ENCODE results near the gene IDH3G.
"Not testable (repeated sequence)": the region's sequence is repeated elsewhere in the genome, so short reads cannot be mapped to it uniquely, and the experiment has no call there.

The IDH3G gene

GRCh38 chrX:153744210-153745066, 49.7 kb downstream of the IDH3G start:
- H3K27ac ChIP-seq, result no peak overlapping the region
- TF ChIP-seq CTCF (conservative IDR thresholded peaks at IDR 0.05; ENCODE audit: low read depth, low read length), result no peak
- no peak overlapping the region for H3K4me2 ChIP-seq
- no peak overlapping the region for H3K9ac ChIP-seq
- H4K20me1 ChIP-seq (ENCODE audit: insufficient read depth), result no peaks in the 10 kb centered on the region
- no peak overlapping the region for H3K4me3 ChIP-seq (IDR thresholded peaks at IDR 0.05; ENCODE audit: insufficient read depth, low read depth, low read length)
- no peaks in the 10 kb centered on the region for H3K4me1 ChIP-seq (ENCODE audit: low read depth, poor library complexity, severe bottlenecking)
- H3K36me3 ChIP-seq (ENCODE audit: insufficient read depth), result no peaks in the 10 kb centered on the region
- no peaks in the 10 kb centered on the region for H3K79me2 ChIP-seq (ENCODE audit: insufficient read depth, low read depth)
- no peaks in the 10 kb centered on the region for H3K27me3 ChIP-seq (ENCODE audit: insufficient read depth, low read depth)
- no peak overlapping the region for H2AFZ ChIP-seq (ENCODE audit: low read depth)

- not testable (repeated sequence) for H3K9ac ChIP-seq; H4K20me1 ChIP-seq (ENCODE audit: insufficient read depth); H2AFZ ChIP-seq (ENCODE audit: low read depth); H3K27ac ChIP-seq; H3K79me2 ChIP-seq (ENCODE audit: insufficient read depth, low read depth); H3K4me3 ChIP-seq (IDR thresholded peaks at IDR 0.05; ENCODE audit: insufficient read depth, low read depth, low read length); H3K4me1 ChIP-seq (ENCODE audit: low read depth, poor library complexity, severe bottlenecking); H3K27me3 ChIP-seq (ENCODE audit: insufficient read depth, low read depth); H3K4me2 ChIP-seq; H3K36me3 ChIP-seq (ENCODE audit: insufficient read depth)
Measured at GRCh38 chrX:153743468-153744209, 50.5 kb downstream of the IDH3G start.

- H2AFZ ChIP-seq (ENCODE audit: low read depth); H3K4me3 ChIP-seq (IDR thresholded peaks at IDR 0.05; ENCODE audit: insufficient read depth, low read depth, low read length); H3K4me2 ChIP-seq; H3K9ac ChIP-seq; H3K4me1 ChIP-seq (ENCODE audit: low read depth, poor library complexity, severe bottlenecking); H3K79me2 ChIP-seq (ENCODE audit: insufficient read depth, low read depth); H4K20me1 ChIP-seq (ENCODE audit: insufficient read depth); H3K36me3 ChIP-seq (ENCODE audit: insufficient read depth); H3K27me3 ChIP-seq (ENCODE audit: insufficient read depth, low read depth); H3K27ac ChIP-seq: not testable (repeated sequence)
Measured at GRCh38 chrX:153742796-153743467, 51.2 kb downstream of the IDH3G start.

GRCh38 chrX:153742111-153742510, 52.1 kb downstream of the IDH3G start:
- not testable (repeated sequence) for H3K27me3 ChIP-seq (ENCODE audit: insufficient read depth, low read depth)

GRCh38 chrX:153741446-153741845, 52.7 kb downstream of the IDH3G start:
- Histone ChIP-seq H3K4me2 (no peak overlapping the region), H3K4me1 (ENCODE audit: low read depth, poor library complexity, severe bottlenecking) (no peaks in the 10 kb centered on the region), H3K79me2 (ENCODE audit: insufficient read depth, low read depth) (no peaks in the 10 kb centered on the region), H2AFZ (ENCODE audit: low read depth) (no peak overlapping the region), H4K20me1 (ENCODE audit: insufficient read depth) (no peaks in the 10 kb centered on the region), H3K27me3 (ENCODE audit: insufficient read depth, low read depth) (no peaks in the 10 kb centered on the region), H3K27ac (no peak overlapping the region), H3K4me3 (IDR thresholded peaks at IDR 0.05; ENCODE audit: insufficient read depth, low read depth, low read length) (no peak overlapping the region), H3K9ac (no peak overlapping the region), H3K36me3 (ENCODE audit: insufficient read depth) (no peaks in the 10 kb centered on the region)
- TF ChIP-seq CTCF (conservative IDR thresholded peaks at IDR 0.05; ENCODE audit: low read depth, low read length), result no peak

More at GRCh38 chrX:153742111-153742510, 52.1 kb downstream of the IDH3G start:
- not testable (repeated sequence) for H4K20me1 ChIP-seq (ENCODE audit: insufficient read depth); H3K4me1 ChIP-seq (ENCODE audit: low read depth, poor library complexity, severe bottlenecking); H3K4me3 ChIP-seq (IDR thresholded peaks at IDR 0.05; ENCODE audit: insufficient read depth, low read depth, low read length); H3K27ac ChIP-seq; H3K79me2 ChIP-seq (ENCODE audit: insufficient read depth, low read depth); H3K9ac ChIP-seq; H3K4me2 ChIP-seq; H3K36me3 ChIP-seq (ENCODE audit: insufficient read depth); H2AFZ ChIP-seq (ENCODE audit: low read depth)

Data from KMS-11 (cell line).